K562 (cell line): ENCODE data around the gene TMEM92. TPM values are rescaled to one million over a fixed set of nuclear protein-coding genes. Genes with fewer than 3 reads are reported as not detected.

ENCODE experiments used
- DACH1 ChIP-seq: fragments of 450-650 bp; IDR thresholded peaks from 2 replicates; pipeline ENCODE4 v1.6.1; 2018; ENCODE audit not compliant: partially characterized antibody
- DMBX1 ChIP-seq: fragments of 250-450 bp; sonication (Bioruptor Pico); IDR thresholded peaks from 2 replicates; pipeline ENCODE4 v1.8.0; 2022; ENCODE audit warnings: inconsistent platforms, mild to moderate bottlenecking, moderate library complexity, borderline replicate concordance
- EHMT2 ChIP-seq: fragments of 450-650 bp; IDR thresholded peaks from 2 replicates; pipeline ENCODE4 v1.6.1; 2018; ENCODE audit warnings: antibody characterized with exemption
- GABPB1 ChIP-seq: sonication (generic); formaldehyde crosslinking; IDR thresholded peaks from 2 replicates; pipeline ENCODE4 v1.8.0; 2022; ENCODE audit warnings: mild to moderate bottlenecking, missing genetic modification reagents
- GTF2F1 ChIP-seq: IDR thresholded peaks from 2 replicates; pipeline ENCODE4 v1.6.1; 2011; ENCODE audit warnings: low read depth, low read length, improper control_type of control experiment
- HOXB6 ChIP-seq: fragments of 250-450 bp; sonication (Bioruptor Pico); IDR thresholded peaks from 2 replicates; pipeline ENCODE4 v1.5.1; 2022; ENCODE audit warnings: mild to moderate bottlenecking, borderline replicate concordance
- MECOM ChIP-seq: fragments of 250-450 bp; sonication (Bioruptor Pico); IDR thresholded peaks from 2 replicates; pipeline ENCODE4 v1.8.0; 2022; ENCODE audit warnings: inconsistent platforms
- MEF2A ChIP-seq: IDR thresholded peaks from 2 replicates; pipeline ENCODE4 v1.6.1; 2011; ENCODE audit warnings: low read depth, mild to moderate bottlenecking, low read length, moderate library complexity; ENCODE audit not compliant: control insufficient read depth
- NR0B1 ChIP-seq: fragments of 450-650 bp; IDR thresholded peaks from one replicate; pipeline ENCODE4 v1.6.1; 2018; ENCODE audit warnings: mild to moderate bottlenecking, moderate library complexity; ENCODE audit not compliant: partially characterized antibody
- NR2C2 ChIP-seq, 2 experiments: fragments of 200-800 bp in 1 of 2; sonication (Bioruptor generic) in 1 of 2; sonication (generic) in 1 of 2; formaldehyde crosslinking in 1 of 2; IDR thresholded peaks; 2 replicates each; pipeline versions ENCODE4 v1.6.1 to v1.8.0; 2016 to 2022; ENCODE audit warnings: mild to moderate bottlenecking in 1 of 2, missing compliant biosample characterization in 1 of 2, missing genetic modification characterization in 1 of 2, missing genetic modification reagents in 1 of 2
- RREB1 ChIP-seq: fragments of 250-450 bp; sonication (Bioruptor Pico); IDR thresholded peaks from 2 replicates; pipeline ENCODE4 v1.4.0; 2020
- TARDBP ChIP-seq: fragments of 450-650 bp; IDR thresholded peaks from 2 replicates; pipeline ENCODE4 v1.6.1; 2016
- THAP12 ChIP-seq: fragments of 250-450 bp; sonication (Bioruptor Pico); IDR thresholded peaks from 2 replicates; pipeline ENCODE4 v1.9.0; 2021; ENCODE audit warnings: mild to moderate bottlenecking, inconsistent platforms
- ZNF165 ChIP-seq: fragments of 250-450 bp; sonication (Bioruptor Pico); IDR thresholded peaks from 2 replicates; pipeline ENCODE4 v1.4.0; 2020; ENCODE audit warnings: borderline replicate concordance
- ZNF707 ChIP-seq: fragments of 250-450 bp; sonication (Bioruptor Pico); conservative IDR thresholded peaks from 2 replicates; pipeline ENCODE4 v1.8.0; 2022; ENCODE audit warnings: inconsistent platforms, mild to moderate bottlenecking, moderate library complexity
- polyA plus RNA-seq, 8 experiments: library from polyadenylated mRNA; depleted of rRNA in 4 of 8; stranded (reverse) in 5 of 8; unstranded in 3 of 8; fragments of >200 nt; fragmentation: Nextera tagmentation in 2 of 8; fragmentation: Illumina TruSeq in 1 of 8; extraction: Ambion mirVana in 2 of 8; extraction: Trizol in 1 of 8; gene quantifications; 2 replicates each; pipeline versions ENCODE4 v1.2.1 to v1.2.3, GENCODE V29; 2011 to 2014; ENCODE audit warnings: inconsistent platforms in 1 of 8, missing spikeins in 1 of 8
- total RNA-seq, 7 experiments: library from RNA; depleted of rRNA in 6 of 7; stranded (reverse); fragments of >200 nt in 6 of 7; fragmentation: Illumina TruSeq in 2 of 7; extraction: Trizol in 2 of 7; gene quantifications; 2 replicates each; pipeline versions ENCODE4 v1.2.1 to v1.2.3, GENCODE V29; 2011 to 2021; ENCODE audit warnings: low replicate concordance in 1 of 7
- TF ChIP-seq, protein P1 (sequence below): fragments of 250-450 bp; sonication (Bioruptor Pico); IDR thresholded peaks from 2 replicates; pipeline ENCODE4 v1.8.0; 2021; ENCODE audit warnings: mild to moderate bottlenecking, moderate library complexity

Gene TMEM92
- total and polyA plus RNA-seq, 9 of the 15 experiments (the other 6 are each of a cell fraction or from before 2014, with no cell fraction given): 0.14 to 2.1 (median 0.40) TPM

DNA sequence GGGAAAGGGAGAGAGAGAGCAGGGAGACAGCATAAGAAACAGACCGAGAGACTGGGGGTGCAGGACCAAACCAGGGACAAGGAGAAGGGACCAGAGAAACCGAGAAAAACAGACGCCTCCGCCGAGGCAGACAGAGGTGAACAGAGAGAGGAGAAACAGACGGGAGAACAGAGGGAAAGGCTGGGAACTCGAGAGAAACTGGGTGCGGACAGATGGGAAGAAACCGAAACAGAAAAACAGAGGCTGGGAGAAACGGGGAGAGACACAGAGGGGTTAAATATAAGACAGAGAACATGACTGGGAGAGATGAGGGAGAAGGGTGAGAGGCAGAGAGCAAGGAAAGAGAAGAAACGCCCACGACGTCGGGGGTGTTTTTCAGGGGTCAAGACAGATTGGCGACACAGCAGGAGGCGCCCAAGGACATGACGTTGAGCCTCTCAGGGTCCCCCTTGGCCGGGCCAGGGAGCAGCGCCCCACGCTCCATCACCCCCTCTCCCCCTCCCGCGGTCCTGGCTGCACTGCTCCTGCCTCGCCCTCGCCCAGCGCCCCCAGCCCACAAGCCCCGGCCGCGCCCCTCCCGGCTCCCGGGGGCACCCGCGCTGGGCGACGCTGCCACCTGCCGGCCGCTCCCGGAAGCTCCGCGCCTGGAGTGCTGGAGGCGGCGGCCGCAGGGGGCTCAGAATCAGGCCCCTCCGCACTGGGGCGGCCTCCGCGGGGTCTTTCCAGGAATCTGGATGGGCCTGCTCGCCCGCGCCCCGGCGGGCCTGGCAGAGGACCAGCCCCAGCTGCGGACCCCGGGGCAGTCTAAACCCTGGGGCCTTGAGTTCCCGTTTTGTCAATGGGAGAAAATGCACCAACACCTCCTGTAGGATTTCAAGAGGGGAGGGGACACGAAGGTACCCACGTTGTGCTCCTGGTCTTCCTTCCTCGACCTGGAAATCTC is 1.3 kb upstream of the TMEM92 start (continued):
- no peak for TF ChIP-seq RREB1 (CRISPR knock-in tag)
- TF ChIP-seq DMBX1 (CRISPR knock-in tag): no peak
- TF ChIP-seq ZNF707 (CRISPR knock-in tag): no peak
- no peak; the same call in 1 of the 2 replicates for TF ChIP-seq TARDBP
- TF ChIP-seq ZNF165 (CRISPR knock-in tag): no peak
- no peak for TF ChIP-seq EHMT2
- TF ChIP-seq THAP12 (CRISPR knock-in tag): no peak
- no peak for TF ChIP-seq NR0B1
- no peak for TF ChIP-seq MEF2A
- 0 out of 2 replicates have a peak, but pooled peaks have one; percentile 21 for TF ChIP-seq GABPB1 (CRISPR knock-in tag)
- no peak for TF ChIP-seq DACH1
- TF ChIP-seq NR2C2 (CRISPR knock-in tag; IDR thresholded peaks at IDR 0.05): no peak
- TF ChIP-seq NR2C2 (tag; IDR thresholded peaks at IDR 0.05): peak; percentile 22; the same call in 1 of the 2 replicates
- TF ChIP-seq HOXB6 (CRISPR knock-in tag): no peak
- TF ChIP-seq, protein P1, sequence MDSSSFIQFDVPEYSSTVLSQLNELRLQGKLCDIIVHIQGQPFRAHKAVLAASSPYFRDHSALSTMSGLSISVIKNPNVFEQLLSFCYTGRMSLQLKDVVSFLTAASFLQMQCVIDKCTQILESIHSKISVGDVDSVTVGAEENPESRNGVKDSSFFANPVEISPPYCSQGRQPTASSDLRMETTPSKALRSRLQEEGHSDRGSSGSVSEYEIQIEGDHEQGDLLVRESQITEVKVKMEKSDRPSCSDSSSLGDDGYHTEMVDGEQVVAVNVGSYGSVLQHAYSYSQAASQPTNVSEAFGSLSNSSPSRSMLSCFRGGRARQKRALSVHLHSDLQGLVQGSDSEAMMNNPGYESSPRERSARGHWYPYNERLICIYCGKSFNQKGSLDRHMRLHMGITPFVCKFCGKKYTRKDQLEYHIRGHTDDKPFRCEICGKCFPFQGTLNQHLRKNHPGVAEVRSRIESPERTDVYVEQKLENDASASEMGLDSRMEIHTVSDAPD (CRISPR knock-in tag): no peak
- no peak for TF ChIP-seq GTF2F1
- no peak for TF ChIP-seq MECOM (CRISPR knock-in tag)
